CD4-positive, alpha-beta T cell treated with Interferon alpha-2 for 1 hour (primary cell): ENCODE data around the gene ITPR3.

ENCODE experiments used
- DNase-seq, 2 donors: peaks; one replicate each; pipeline ENCODE4 v3.0.0-alpha.2; 2020 to 2022

Gene ITPR3

GRCh38 chr6:33640361-33640760, 19.2 kb downstream of the ITPR3 start:
- no peak for DNase-seq

DNA sequence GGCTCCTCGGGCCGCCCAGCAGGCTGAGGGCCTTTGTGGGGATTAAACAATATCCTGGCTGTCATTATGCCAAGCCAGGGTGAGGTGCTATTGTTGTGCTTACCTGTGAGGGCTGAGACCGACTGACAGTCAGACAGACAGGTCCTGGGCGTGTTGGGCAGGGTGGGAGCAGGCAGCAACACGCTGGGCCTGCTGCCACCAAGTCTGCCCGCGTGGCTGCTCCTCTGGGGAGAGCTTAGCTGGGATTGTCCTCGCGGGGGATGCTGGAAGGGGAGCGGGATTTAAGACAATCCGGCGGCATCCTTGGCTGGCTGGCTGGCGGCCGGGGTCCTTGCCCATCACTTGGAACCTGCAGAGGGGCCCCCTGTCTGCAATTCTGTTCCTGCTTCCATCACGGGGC, 20.0 kb downstream of the ITPR3 start:
- DNase-seq: no peak

- no peak for DNase-seq
Observed at GRCh38 chr6:33641602-33642001, 20.5 kb downstream of the ITPR3 start.

DNA sequence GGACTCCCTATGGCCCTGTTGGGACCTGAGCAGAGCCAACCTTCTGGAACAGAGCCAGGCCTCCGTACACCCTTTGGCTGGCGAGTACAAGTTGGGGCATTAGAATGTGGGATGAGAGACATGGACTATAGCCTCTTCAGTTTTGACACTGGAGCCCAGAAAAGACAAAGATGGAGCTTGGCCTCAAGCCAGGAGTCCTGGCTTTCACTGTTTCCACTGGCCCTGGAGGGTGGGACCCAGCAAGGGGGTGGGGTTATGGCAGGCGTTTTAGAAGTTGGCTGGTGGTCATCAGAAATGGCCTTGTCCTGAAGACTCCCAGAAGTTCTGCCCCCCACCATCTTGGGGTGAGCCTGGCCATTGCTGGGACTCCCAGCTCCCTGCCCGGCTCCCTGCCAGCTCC, 21.8 kb downstream of the ITPR3 start:
- DNase-seq: no peak

- DNase-seq: no peak
Observed at GRCh38 chr6:33651403-33651802, 30.3 kb downstream of the ITPR3 start.

GRCh38 chr6:33652002-33652401, 30.9 kb downstream of the ITPR3 start:
- no peak for DNase-seq

GRCh38 chr6:33654831-33655554, 33.9 kb downstream of the ITPR3 start:
- DNase-seq: no peak

GRCh38 chr6:33656844-33657243, 35.7 kb downstream of the ITPR3 start:
- DNase-seq: no peak

DNA sequence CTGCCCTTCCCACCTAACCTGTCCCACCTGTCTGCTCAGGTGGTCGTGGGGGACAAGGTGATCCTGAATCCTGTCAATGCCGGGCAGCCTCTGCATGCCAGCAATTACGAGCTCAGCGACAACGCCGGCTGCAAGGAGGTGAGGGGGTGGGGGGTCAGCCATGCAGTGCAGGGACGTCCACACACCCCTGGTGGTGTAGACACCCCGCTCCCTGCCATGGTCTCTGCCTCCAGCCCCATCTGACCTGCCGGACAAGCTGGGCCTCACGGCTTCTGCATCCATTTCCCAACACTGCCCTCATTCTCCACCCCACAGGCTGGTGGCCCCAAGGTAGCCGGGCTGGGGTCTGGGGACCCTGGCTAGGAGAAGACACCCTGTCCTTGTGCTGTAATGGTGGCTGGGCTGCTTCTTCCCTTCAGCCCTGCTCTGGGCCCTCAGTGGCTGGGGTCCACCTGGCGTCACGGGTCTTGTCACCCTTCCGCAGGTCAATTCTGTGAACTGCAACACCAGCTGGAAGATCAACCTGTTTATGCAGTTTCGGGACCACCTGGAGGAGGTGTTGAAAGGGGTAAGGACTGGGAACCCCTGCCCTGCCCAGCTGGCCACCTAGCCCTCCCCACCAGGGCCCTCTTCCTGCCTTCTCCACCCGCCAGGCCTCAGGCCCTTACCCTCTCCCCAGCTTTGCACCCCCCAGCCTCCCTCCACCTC, 38.0 kb downstream of the ITPR3 start:
- no peak for DNase-seq

- no peak for DNase-seq
Observed at GRCh38 chr6:33659986-33660385, 38.9 kb downstream of the ITPR3 start.

DNA sequence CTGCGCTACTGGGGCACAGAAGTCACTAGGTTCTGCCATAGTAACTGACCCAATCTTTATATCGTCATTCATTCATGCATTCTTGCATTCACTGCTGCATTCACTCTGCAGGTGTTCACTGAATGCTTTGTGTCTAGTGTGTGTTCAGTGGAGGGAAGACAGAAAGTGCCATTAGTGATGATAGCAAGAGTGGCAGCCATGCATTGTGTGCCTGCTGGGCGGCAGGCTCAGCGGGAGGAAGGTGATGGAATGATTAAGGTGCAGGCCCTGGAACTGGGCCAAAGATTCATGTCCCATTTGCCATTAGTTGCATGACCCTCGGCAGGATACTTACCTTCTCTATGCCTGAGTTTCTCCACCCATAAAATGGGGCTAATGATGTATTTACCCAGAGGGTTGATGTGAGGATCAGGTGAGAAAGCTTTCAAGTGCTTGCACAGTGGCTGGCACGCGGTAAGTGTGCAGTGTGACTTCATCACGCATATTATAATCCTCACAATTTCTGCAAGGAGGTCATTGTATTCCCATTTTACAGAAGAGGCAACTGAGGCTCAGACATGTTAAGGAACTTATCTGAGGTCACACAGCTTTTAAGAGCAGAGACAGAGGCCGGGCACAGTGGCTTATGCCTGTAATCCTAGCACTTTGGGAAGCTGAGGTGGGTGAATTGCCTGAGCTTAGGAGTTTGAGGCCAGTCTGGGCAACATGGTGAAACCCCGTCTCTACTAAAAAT, 40.1 kb downstream of the ITPR3 start:
- no peak for DNase-seq

DNA sequence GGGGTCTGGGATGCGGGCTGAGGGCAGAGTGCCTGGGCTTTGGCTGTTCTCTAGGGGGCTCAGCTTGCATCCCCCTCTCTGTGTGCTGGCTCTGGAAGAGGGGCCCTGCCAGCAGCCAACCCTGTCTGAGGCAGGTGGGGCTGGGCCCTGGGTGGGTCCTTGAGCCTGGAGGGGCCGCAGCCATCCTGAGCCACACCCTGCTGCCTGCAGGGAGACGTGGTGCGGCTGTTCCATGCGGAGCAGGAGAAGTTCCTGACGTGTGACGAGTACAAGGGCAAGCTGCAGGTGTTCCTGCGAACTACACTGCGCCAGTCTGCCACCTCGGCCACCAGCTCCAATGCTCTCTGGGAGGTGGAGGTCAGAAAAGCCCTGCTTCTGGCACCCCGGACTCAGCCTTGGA, 41.2 kb downstream of the ITPR3 start:
- no peak for DNase-seq

GRCh38 chr6:33663028-33663427, 41.9 kb downstream of the ITPR3 start:
- DNase-seq: no peak

DNA sequence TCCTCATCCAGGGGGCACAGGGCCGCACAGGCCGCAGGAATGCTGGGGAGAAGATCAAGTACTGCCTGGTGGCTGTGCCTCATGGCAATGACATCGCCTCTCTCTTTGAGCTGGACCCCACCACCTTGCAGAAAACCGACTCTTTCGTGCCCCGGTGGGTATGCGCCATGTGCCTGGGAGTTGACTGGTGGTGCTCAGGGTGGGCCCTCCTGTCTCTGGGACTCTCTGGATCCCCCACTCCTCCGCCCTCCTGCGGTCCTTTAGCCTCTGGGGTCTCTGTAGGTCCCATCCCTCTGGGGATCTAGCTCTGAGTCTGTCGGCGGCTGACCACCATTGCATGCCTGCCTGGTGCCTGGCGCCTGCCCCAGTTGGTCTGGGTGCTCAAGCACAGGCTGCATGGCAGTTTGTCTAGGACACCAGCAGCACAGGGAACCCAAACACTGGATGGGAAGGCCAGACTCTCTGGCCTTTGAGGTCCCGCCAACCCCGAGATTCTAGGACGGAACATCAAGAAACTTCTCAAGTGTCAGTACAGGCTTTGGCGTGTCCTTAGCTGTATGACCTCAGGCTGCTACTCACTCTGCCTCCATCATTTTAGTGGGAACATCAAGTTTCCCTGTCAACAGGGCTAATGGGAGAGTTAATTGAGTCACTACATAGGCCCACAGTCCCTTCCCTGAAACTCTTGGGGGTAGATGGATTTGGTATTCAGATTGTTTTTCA, 42.8 kb downstream of the ITPR3 start:
- DNase-seq: no peak

DNA sequence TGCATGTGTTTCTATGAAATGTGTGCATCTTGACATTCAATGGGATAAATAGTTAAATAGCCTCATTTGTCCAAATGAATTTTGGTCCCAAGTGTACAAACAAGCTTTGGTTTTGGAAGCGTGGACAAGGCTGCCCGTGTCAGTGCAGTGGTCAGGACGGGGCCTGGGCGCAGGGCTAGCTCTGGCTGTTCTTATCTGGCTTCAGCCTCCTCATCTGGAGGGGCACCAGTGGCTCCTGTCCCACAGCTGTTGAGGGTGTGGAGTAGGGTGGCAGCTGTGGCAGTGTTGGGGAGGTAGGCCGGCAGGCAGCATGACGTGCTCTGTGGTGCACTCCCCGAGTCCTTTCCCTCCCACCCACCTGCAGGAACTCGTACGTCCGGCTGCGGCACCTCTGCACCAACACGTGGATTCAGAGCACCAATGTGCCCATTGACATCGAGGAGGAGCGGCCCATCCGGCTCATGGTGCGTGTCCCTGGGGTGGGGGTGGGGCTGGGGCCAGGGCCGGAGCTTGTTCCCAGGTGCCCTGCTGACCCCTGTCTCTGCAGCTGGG, 43.5 kb downstream of the ITPR3 start:
- DNase-seq: no peak

DNA sequence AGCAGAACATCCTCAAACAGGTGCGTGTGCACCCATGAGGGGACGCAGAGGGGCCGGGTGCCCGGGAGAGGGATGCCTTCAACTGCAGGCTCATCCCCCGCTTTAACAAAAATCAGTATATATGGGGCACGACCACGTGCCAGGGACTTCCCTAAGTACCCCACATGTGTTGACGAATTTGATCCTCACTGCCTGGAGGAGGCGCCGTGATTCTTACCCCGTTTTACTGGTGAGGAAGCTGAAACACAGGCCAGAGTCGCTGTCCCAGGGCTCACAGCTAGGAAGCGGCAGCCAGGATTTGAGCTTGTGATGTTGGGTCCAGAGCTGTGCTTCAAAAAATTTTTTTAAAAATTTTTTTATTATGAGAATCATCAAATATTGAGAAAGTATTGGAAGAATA, 44.8 kb downstream of the ITPR3 start:
- DNase-seq: no peak

DNA sequence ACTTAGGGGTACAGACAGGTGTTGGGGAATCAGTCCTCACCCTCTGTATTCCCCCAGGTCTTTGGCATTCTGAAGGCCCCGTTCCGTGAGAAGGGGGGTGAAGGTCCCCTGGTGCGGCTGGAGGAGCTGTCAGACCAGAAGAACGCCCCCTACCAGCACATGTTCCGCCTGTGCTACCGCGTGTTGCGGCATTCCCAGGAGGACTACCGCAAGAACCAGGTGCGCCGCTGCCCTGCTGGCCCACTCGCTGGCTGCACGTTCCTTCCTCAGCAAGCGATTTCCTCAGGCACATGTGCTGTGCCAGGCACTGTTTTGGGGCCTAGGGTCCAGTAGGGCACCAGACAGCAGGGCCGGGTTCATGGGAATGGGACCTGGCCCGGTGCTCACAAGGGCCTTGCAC, 46.0 kb downstream of the ITPR3 start:
- no peak for DNase-seq

DNA sequence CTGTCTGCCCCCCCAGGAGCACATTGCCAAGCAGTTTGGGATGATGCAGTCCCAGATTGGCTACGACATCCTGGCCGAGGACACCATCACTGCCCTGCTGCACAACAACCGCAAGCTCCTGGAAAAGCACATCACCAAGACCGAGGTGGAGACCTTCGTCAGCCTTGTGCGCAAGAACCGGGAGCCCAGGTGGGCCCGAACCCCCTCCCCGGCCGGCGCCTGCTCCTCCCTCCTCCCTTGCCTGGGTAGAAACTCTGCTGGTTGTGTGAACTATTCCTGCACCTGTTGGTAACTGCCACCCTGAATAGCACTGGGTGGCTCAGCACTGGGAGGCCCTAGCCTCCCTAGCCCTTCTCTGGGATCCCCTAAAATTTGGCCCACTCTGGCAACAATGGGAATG, 46.7 kb downstream of the ITPR3 start:
- DNase-seq: no peak

GRCh38 chr6:33668328-33668727, 47.2 kb downstream of the ITPR3 start:
- no peak for DNase-seq

DNA sequence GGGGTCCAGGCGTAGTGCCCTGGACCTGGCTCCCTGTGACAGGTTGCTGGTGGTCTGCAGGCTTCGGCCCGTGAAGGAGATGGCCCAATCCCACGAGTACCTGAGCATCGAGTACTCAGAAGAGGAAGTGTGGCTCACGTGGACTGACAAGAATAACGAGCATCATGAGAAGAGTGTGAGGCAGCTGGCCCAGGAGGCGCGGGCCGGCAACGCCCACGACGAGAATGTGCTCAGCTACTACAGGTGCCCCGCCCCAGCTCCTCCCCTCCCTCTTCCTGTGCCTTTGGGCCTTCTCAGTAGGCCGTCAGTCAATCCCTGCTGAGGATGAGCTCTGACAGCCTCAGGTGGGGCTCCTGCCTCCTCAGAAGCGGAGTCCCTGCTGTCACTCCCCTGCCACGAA, 47.8 kb downstream of the ITPR3 start:
- peak; percentile 56 to 77 for DNase-seq

DNA sequence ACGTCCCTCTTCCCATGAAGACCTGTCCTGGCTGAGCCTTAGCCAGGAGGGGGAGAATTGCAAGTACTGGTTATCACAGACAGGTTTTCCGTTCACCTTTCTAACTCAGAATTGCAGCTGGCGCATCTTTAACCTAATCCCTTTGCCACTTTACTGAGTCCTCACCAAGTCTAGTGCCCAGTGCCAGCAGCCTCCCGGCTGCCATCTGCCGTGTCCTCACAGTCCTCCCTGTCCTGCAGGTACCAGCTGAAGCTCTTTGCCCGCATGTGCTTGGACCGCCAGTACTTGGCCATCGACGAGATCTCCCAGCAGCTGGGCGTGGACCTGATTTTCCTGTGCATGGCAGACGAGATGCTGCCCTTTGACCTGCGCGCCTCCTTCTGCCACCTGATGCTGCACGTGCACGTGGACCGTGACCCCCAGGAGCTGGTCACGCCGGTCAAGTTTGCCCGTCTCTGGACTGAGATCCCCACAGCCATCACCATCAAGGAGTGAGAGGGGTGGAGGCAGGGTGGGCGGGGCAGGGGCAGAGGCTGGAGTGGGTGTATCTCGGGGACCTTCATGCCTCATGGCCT, 49.1 kb downstream of the ITPR3 start:
- DNase-seq: no peak

- DNase-seq: no peak
Observed at GRCh38 chr6:33670971-33671743, 50.0 kb downstream of the ITPR3 start.
